Natural killer cell (primary cell): ENCODE measurements around the gene KDM4B. TPM values are rescaled to one million over a fixed set of nuclear protein-coding genes. Genes with fewer than 3 reads are reported as not detected.
A peak's percentile ranks its signal among the peaks of the same experiment; 100 is the strongest.

Experiments used
- ATAC-seq, 3 donors: fragments of 150-1000 bp in 2 of 3; fragments of 200-7000 bp in 1 of 3; cut with Tn5 transposase; 1 replicate in 1 of 3; 2 replicates in 2 of 3; pipeline ENCODE4 v1.10.0; 2021; ENCODE audit warnings: mild to moderate bottlenecking in 2 of 3, moderate library complexity in 2 of 3
- DNase-seq, 2 donors: peaks; one replicate each; pipeline versions ENCODE4 v3.0.0 to v3.0.0-alpha.2; 2013 to 2021; ENCODE audit warnings: mixed read lengths in 1 of 2
- H3K27ac ChIP-seq: one replicate; pipeline ENCODE4 v1.5.1; 2013; ENCODE audit warnings: mild to moderate bottlenecking, low read length
- H3K27me3 ChIP-seq: one replicate; pipeline ENCODE4 v1.6.1; 2013; ENCODE audit warnings: low read length; ENCODE audit not compliant: control insufficient read depth, insufficient read depth
- H3K36me3 ChIP-seq: one replicate; pipeline ENCODE4 v1.6.1; 2013; ENCODE audit warnings: low read length; ENCODE audit not compliant: control insufficient read depth, insufficient read depth
- H3K4me1 ChIP-seq: one replicate; pipeline ENCODE4 v1.6.1; 2013; ENCODE audit warnings: low read length; ENCODE audit not compliant: control insufficient read depth, insufficient read depth
- H3K4me3 ChIP-seq: one replicate; pipeline ENCODE4 v1.5.1; 2013; ENCODE audit warnings: low read length
- H3K9me3 ChIP-seq: one replicate; pipeline ENCODE4 v1.6.1; 2013; ENCODE audit warnings: low read length; ENCODE audit not compliant: control insufficient read depth, insufficient read depth
- H3K27ac Mint-ChIP-seq, 2 donors: one replicate each; pipeline ENCODE4 v1.8.0; 2022; ENCODE audit warnings: mild to moderate bottlenecking in 2 of 2, mixed read lengths in 2 of 2, moderate library complexity in 1 of 2
- H3K27me3 Mint-ChIP-seq, 2 donors: one replicate each; pipeline ENCODE4 v1.8.0; 2022; ENCODE audit warnings: low read depth in 2 of 2, mixed read lengths in 2 of 2
- H3K36me3 Mint-ChIP-seq: one replicate; pipeline ENCODE4 v1.8.0; 2022; ENCODE audit warnings: mixed read lengths
- H3K4me1 Mint-ChIP-seq, 2 donors: one replicate each; pipeline ENCODE4 v1.8.0; 2022; ENCODE audit warnings: mixed read lengths in 2 of 2
- H3K4me3 Mint-ChIP-seq: one replicate; pipeline ENCODE4 v1.8.0; 2022; ENCODE audit warnings: mild to moderate bottlenecking, moderate library complexity, mixed read lengths
- H3K9me3 Mint-ChIP-seq, 2 donors: one replicate each; pipeline ENCODE4 v1.8.0; 2022; ENCODE audit warnings: mixed read lengths in 2 of 2
- CTCF ChIP-seq: fragments of 200-600 bp; IDR thresholded peaks from one replicate; pipeline ENCODE4 v1.8.0; 2022; ENCODE audit warnings: antibody characterized with exemption
- WGBS: methylation state at CpG from one replicate; pipeline ENCODE4 v1.1.7; 2013; ENCODE audit warnings: missing lambda C conversion rate; ENCODE audit not compliant: insufficient coverage; 5-methylcytosine and 5-hydroxymethylcytosine counted together
- intact Hi-C: fragments of 100-400 bp; cut with micrococcal nuclease; formaldehyde crosslinking; loops from one replicate; pipeline ENCODE4 v1.14.2; 2022
- total RNA-seq, 4 donors: library from RNA; stranded (reverse); fragments of 120-200 nt in 1 of 4; gene quantifications; one replicate each; pipeline versions ENCODE4 v1.2.3 to v1.2.4, GENCODE V29; 2013 to 2022

KDM4B gene
- total RNA-seq, 3 donors from 2014 or later (not counting 1 experiment from before 2014, with no cell fraction given): 68.0 to 73.5 (median 68.1) TPM

GRCh38 chr19:4967738-4968461, 1.0 kb upstream of the KDM4B start:
- peaks cover 30 to 41% of the 10 kb centered on the region in 2 donors for H3K4me1 Mint-ChIP-seq
- intact Hi-C loops: loop anchor here (1.0 to 2.0 kb wide), 3 partner anchors 53 to 177 kb away; partner anchors contain the start of gene FEM1A
- 79% methylated on average over 12 of the region's 16 CpGs for WGBS
- no peaks in the 10 kb centered on the region for H3K9me3 Mint-ChIP-seq
- H3K9me3 ChIP-seq: no peaks in the 10 kb centered on the region
- peak overlapping the region; percentile 94 to 97 for H3K27ac Mint-ChIP-seq
- H3K27me3 ChIP-seq: no peaks in the 10 kb centered on the region
- peaks cover 33% of the 10 kb centered on the region for H3K4me1 ChIP-seq
- peak overlapping the region; percentile 16 for H3K4me3 ChIP-seq
- TF ChIP-seq CTCF: no peak
- peak overlapping the region; percentile 58 for H3K27ac ChIP-seq
- H3K36me3 Mint-ChIP-seq: no peaks in the 10 kb centered on the region
- H3K27me3 Mint-ChIP-seq: no peaks in the 10 kb centered on the region
- DNase-seq (no peak), ATAC-seq (no peak)
- no peaks in the 10 kb centered on the region for H3K36me3 ChIP-seq
- peak overlapping the region; percentile 88 for H3K4me3 Mint-ChIP-seq

- no peaks in the 10 kb centered on the region for H3K9me3 Mint-ChIP-seq
- H3K36me3 Mint-ChIP-seq: no peaks in the 10 kb centered on the region
- WGBS: 0% methylated on average over 54 of the region's 54 CpGs
- H3K27ac ChIP-seq: no peak overlapping the region
- H3K27me3 ChIP-seq: no peaks in the 10 kb centered on the region
- H3K27me3 Mint-ChIP-seq: no peaks in the 10 kb centered on the region
- intact Hi-C loops: loop anchor here (2.0 kb wide), 2 partner anchors 55 to 179 kb away; partner anchors contain the start of gene FEM1A
- H3K36me3 ChIP-seq: no peaks in the 10 kb centered on the region
- no peak for DNase-seq
- H3K4me3 Mint-ChIP-seq: peak overlapping the region; percentile 90
- no peak for ATAC-seq
- H3K4me1 ChIP-seq: peaks cover 33% of the 10 kb centered on the region
- peaks cover 32 to 41% of the 10 kb centered on the region in 2 donors for H3K4me1 Mint-ChIP-seq
- no peak for TF ChIP-seq CTCF
- H3K9me3 ChIP-seq: no peaks in the 10 kb centered on the region
- peak overlapping the region; percentile 51 for H3K4me3 ChIP-seq
- H3K27ac Mint-ChIP-seq: peak overlapping the region; percentile 89 to 97
Measured at GRCh38 chr19:4969292-4969771, 419 bp downstream of the KDM4B start.

- peak overlapping the region; percentile 89 to 92 for H3K27ac Mint-ChIP-seq
- intact Hi-C loops: loop anchor here (2.0 kb wide), 2 partner anchors 55 to 179 kb away; partner anchors contain the start of gene FEM1A
- H3K36me3 Mint-ChIP-seq: no peaks in the 10 kb centered on the region
- ATAC-seq: no peak
- no peaks in the 10 kb centered on the region for H3K9me3 Mint-ChIP-seq
- peak in 1 of 2 donors; percentile 43 for DNase-seq
- TF ChIP-seq CTCF: no peak
- Histone ChIP-seq H3K9me3 (no peaks in the 10 kb centered on the region), H3K27ac (no peak overlapping the region), H3K4me1 (peaks cover 33% of the 10 kb centered on the region), H3K27me3 (no peaks in the 10 kb centered on the region), H3K4me3 (peak overlapping the region; percentile 51), H3K36me3 (no peaks in the 10 kb centered on the region)
- peaks cover 33 to 41% of the 10 kb centered on the region in 2 donors for H3K4me1 Mint-ChIP-seq
- WGBS: 6% methylated on average over 25 of the region's 25 CpGs
- peak overlapping the region; percentile 90 for H3K4me3 Mint-ChIP-seq
- H3K27me3 Mint-ChIP-seq: no peaks in the 10 kb centered on the region
Measured at GRCh38 chr19:4969772-4970531, 1.0 kb downstream of the KDM4B start.
